ENCODE data around the gene ATP7B.

ATP7B gene

DNA sequence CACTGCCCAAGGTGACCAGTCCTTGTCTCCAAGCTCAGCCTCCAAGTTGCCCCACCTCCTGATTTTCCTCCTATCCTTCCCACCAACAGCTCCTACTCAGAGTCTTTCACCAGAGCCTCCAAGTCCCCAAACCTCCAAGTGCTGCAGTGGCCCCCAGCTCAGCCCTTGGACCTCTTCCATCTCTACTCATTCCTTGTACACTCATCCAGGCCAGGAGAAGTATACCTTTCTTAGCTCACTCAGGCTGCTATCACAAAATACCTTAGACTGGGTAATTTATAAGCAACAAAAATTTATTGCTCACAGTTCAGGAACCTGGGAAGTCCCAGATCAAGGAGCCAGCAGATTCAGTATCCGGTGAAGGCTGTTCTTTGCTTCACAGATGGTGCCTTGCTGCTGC is 11.3 kb downstream of the ATP7B start:
- DNase-seq (ENCODE audit: low read depth): no peak
- TF ChIP-seq, protein P1, sequence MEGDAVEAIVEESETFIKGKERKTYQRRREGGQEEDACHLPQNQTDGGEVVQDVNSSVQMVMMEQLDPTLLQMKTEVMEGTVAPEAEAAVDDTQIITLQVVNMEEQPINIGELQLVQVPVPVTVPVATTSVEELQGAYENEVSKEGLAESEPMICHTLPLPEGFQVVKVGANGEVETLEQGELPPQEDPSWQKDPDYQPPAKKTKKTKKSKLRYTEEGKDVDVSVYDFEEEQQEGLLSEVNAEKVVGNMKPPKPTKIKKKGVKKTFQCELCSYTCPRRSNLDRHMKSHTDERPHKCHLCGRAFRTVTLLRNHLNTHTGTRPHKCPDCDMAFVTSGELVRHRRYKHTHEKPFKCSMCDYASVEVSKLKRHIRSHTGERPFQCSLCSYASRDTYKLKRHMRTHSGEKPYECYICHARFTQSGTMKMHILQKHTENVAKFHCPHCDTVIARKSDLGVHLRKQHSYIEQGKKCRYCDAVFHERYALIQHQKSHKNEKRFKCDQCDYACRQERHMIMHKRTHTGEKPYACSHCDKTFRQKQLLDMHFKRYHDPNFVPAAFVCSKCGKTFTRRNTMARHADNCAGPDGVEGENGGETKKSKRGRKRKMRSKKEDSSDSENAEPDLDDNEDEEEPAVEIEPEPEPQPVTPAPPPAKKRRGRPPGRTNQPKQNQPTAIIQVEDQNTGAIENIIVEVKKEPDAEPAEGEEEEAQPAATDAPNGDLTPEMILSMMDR (conservative IDR thresholded peaks at IDR 0.05; ENCODE audit: low read length): no peak
- H3K4me3 ChIP-seq (ENCODE audit: low read length): no peak overlapping the region

DNA sequence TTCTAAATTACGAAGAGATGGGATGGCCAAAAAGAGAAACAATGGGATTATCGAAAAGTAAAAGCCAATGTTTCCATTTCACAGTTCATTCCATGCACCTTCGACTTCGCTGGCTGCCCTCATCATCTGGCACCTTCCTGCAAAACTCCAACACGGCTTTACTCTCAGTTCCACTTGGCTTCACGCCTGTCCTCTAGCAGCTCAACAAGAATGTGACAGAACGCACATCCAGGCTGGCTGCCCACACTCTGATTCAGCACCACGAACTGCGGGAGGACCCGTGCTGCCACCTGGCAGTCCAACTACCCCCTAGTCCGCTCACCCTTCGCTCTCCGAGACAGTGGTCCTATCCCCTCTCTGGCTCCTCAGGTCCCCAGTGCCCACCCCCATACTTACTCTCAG is 11.7 kb downstream of the ATP7B start:
- peak; percentile 8 for DNase-seq (ENCODE audit: low read depth)
- TF ChIP-seq, protein P1 (conservative IDR thresholded peaks at IDR 0.05; ENCODE audit: low read length): no peak
- H3K4me3 ChIP-seq (ENCODE audit: low read length): no peak overlapping the region

DNA sequence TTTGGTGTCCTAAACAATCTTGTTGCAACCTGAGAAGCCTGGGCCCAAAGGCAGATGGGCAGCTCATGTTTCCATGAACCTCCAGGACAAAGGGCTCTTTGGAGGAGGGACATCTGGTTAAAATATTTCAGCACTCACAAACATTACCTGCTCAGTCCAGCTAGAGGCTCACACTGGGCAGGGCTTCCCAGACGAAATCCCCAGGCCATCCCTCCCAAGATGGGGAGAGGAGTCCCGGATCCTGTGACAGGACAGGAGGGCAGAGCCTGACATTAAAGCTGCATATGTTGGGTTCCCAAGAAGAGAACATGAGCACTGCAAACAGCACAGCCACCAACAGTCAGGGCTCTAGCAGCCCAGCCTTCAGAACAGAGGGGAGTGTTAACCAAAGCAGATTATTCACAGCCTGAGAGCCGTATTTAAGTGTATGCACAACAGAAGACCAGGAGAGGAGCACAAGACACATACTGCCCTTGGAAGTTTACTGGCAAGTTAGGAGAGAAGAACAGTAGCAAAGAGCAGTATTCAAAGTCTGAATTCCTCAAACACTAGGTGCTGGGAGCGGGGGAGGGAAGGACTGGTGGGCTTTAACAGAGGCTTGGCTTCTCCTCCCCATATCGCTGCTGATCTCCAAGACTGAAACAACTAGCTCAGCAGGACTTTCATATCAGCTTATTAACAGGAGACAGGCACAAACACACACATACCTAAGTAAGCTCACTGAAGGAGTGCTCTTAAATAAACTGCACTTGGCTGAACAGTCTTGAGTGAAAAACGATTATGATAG is 12.3 kb downstream of the ATP7B start:
- no peak overlapping the region for H3K4me3 ChIP-seq (ENCODE audit: low read length)
- no peak for DNase-seq (ENCODE audit: low read depth)
- TF ChIP-seq, protein P1 (conservative IDR thresholded peaks at IDR 0.05; ENCODE audit: low read length): no peak

DNA sequence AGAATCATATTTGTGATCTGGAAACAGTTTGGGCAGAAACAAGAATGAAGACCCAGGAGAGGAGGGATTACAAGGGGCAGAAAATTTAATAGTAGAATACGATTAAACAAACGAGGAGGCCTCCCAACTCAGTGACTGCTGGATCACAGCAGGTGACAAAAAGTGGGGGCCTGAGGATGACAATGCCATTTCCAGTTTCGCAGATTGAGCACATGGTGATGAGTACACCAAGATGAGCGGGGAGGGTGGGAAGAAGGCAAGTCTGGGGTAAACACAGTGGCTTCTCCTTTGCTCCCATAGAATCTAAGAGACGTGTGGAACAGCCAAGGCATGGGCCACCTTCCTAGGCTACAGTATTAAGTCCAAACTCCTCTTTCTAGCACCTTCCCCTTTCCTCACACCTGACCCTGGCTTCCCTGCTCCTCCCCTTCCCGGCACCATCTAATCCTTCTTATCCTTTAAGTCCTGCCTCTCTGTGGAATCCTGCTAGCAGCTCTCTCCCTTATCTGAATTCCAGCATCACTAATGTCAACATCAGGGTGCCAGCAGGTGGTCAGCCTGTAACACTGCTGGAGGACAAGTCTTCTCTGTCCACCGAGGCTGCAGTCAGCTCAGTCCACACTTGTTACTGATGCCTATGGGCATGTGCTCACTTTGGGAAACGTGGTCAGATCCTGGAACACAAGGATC is 13.5 kb downstream of the ATP7B start:
- TF ChIP-seq, protein P1 (conservative IDR thresholded peaks at IDR 0.05; ENCODE audit: low read length): no peak
- DNase-seq (ENCODE audit: low read depth): no peak
- H3K4me3 ChIP-seq (ENCODE audit: low read length): no peak overlapping the region

DNA sequence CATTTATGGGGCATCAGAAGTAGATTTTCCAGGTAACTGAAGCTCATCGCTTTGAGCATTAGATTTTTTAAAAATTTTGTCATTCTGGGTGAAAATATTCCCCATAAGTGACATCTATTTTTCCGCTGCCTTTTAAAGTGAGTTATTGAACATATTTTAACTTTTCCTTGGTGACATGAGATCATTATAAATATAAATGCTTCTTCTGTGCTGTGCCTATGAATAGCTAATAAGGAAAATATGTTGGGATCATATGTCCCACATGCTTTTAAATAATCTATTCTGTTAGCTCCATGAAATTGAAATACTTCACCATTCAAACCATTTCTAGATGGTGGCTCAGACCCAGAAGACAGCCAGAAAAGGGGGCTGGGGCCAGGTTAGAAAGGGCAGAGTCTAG is 14.1 kb downstream of the ATP7B start:
- no peak overlapping the region for H3K4me3 ChIP-seq (ENCODE audit: low read length)
- no peak for DNase-seq (ENCODE audit: low read depth)
- TF ChIP-seq, protein P1 (conservative IDR thresholded peaks at IDR 0.05; ENCODE audit: low read length): no peak

DNA sequence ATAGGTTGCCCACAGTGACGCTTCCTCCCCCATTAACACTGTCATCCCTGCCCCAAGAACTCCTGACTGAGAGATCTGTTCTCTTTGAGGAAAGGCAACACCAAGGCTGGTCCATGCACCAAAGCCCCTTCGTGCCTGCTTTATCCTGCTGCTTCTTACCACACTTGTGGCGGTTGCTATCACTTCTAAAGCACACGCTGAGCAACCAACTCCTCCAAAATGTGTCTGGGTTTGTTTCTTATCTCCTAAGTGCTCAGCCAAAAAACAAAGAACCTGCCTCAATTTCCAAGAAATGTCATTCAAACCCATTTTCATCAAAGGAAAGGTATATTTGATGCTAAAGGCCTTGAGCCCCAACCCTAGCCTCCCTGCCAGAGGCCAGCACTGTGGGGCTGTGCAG is 14.6 kb downstream of the ATP7B start:
- TF ChIP-seq, protein P1 (conservative IDR thresholded peaks at IDR 0.05; ENCODE audit: low read length): no peak
- no peak overlapping the region for H3K4me3 ChIP-seq (ENCODE audit: low read length)
- no peak for DNase-seq (ENCODE audit: low read depth)

Data from AG10803 (cell line).